GM10266 (cell line): ENCODE data around the gene SGSM1.

Source experiments
- DNase-seq: peaks from one replicate; pipeline ENCODE4 v3.0.0; 2012; ENCODE audit errors: extremely low spot score
- CTCF ChIP-seq: IDR thresholded peaks from 2 replicates; pipeline ENCODE4 v1.5.1; 2012; ENCODE audit warnings: mild to moderate bottlenecking, low read depth; ENCODE audit not compliant: control insufficient read depth, insufficient read depth; ENCODE audit errors: missing control alignments

The SGSM1 gene

GRCh38 chr22:24945430-24945829, 139.4 kb downstream of the SGSM1 start:
- no peak for TF ChIP-seq CTCF
- no peak for DNase-seq

GRCh38 chr22:24947383-24947782, 141.4 kb downstream of the SGSM1 start:
- no peak for DNase-seq

GRCh38 chr22:24947881-24948280, 141.9 kb downstream of the SGSM1 start:
- TF ChIP-seq CTCF = no peak
- no peak for DNase-seq

More at GRCh38 chr22:24947383-24947782, 141.4 kb downstream of the SGSM1 start:
- TF ChIP-seq CTCF = no peak

- TF ChIP-seq CTCF = no peak
Measured at GRCh38 chr22:24948356-24949202, 142.6 kb downstream of the SGSM1 start.

GRCh38 chr22:24950272-24950902, 144.4 kb downstream of the SGSM1 start:
- DNase-seq = no peak
- no peak for TF ChIP-seq CTCF

More at GRCh38 chr22:24948356-24949202, 142.6 kb downstream of the SGSM1 start:
- no peak for DNase-seq

GRCh38 chr22:24951942-24952836, 146.2 kb downstream of the SGSM1 start, which contains the start of gene KIAA1671:
Gene KIAA1671 (plus strand): TSS chr22:24952716. CDS start chr22:25028000, 75,284 bp downstream.
- TF ChIP-seq CTCF = peak; percentile 73

More at GRCh38 chr22:24951942-24952836, 146.2 kb downstream of the SGSM1 start, which contains the start of gene KIAA1671:
- DNase-seq = peak; percentile 94
